Right renal pelvis (tissue), 4 donors: ENCODE data around the gene CACHD1. TPM values are rescaled to one million over a fixed set of nuclear protein-coding genes. Genes with fewer than 3 reads are reported as not detected.
"Not testable (repeated sequence)": the region's sequence is repeated elsewhere in the genome, so short reads cannot be mapped to it uniquely, and the experiment has no call there.

Source experiments
- DNase-seq, 4 donors: peaks; one replicate each; pipeline ENCODE4 v3.0.0-alpha.2; 2013; ENCODE audit warnings: low read depth in 4 of 4, low spot score in 3 of 4, missing footprints in 1 of 4
- polyA plus RNA-seq, 4 donors: library from polyadenylated mRNA; unstranded; fragments of 120-200 nt; gene quantifications; one replicate each; pipeline ENCODE4 v1.2.1, GENCODE V29; 2013; ENCODE audit not compliant: insufficient read length in 4 of 4

Gene CACHD1
- polyA plus RNA-seq, 4 donors, result 51.8 to 65.1 (median 56.4) TPM

DNA sequence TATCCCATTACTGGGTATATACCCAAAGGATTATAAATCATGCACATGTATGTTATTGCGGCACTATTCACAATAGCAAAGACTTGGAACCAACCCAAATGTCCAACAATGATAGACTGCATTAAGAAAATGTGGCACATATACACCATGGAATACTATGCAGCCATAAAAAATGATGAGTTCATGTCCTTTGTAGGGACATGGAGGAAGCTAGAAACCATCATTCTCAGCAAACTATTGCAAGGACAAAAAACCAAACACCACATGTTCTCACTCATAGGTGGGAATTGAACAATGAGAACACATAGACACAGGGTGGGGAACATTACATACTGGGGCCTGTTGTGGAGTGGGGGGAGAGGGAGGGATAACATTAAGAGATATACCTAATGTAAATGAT lies 270.8 kb downstream of the CACHD1 start:
- not testable (repeated sequence) for DNase-seq
